ENCODE measurements around the gene NAA16. TPM values are rescaled to one million over a fixed set of nuclear protein-coding genes. Genes with fewer than 3 reads are reported as not detected.

The NAA16 gene
- total RNA-seq, 1 experiment from 2014 or later = 27.2 TPM

GRCh38 chr13:41313659-41314197 is 2.7 kb downstream of the NAA16 start:
- ChIA-PET CTCF (no interaction called here), POLR2A (ENCODE audit: low non-redundant PET) (no interaction called here)
- Histone ChIP-seq H3K4me3 (ENCODE audit: low read depth, low read length, poor library complexity, severe bottlenecking) (no peak overlapping the region), H3K27ac (ENCODE audit: low read depth, low read length, poor library complexity, severe bottlenecking) (no peak overlapping the region), H3K36me3 (ENCODE audit: insufficient read depth, low read length, poor library complexity, severe bottlenecking) (no peaks in the 10 kb centered on the region), H3K9me3 (ENCODE audit: low read depth, low read length, poor library complexity, severe bottlenecking) (no peaks in the 10 kb centered on the region), H3K4me1 (ENCODE audit: insufficient read depth, low read length, poor library complexity, severe bottlenecking) (peaks cover 26% of the 10 kb centered on the region), H3K27me3 (replicated peaks; ENCODE audit: insufficient read depth, low read depth, low read length, poor library complexity) (no peaks in the 10 kb centered on the region)
- intact Hi-C loops (cut with micrococcal nuclease; ENCODE audit: unreplicated experiment) = no loop called here
- BruUV-seq (replicated peaks) = no TSS peak
- no peak for TF ChIP-seq EZH2 (IDR thresholded peaks at IDR 0.05; ENCODE audit: borderline replicate concordance, low read depth, low read length, poor library complexity, severe bottlenecking)
- TF ChIP-seq CTCF (conservative IDR thresholded peaks at IDR 0.05; ENCODE audit: low read depth, low read length) = no peak
- no peak for DNase-seq (ENCODE audit: low spot score)

- H3K4me3 ChIP-seq (ENCODE audit: low read depth, low read length, poor library complexity, severe bottlenecking) = no peak overlapping the region
- no peaks in the 10 kb centered on the region for H3K27me3 ChIP-seq (replicated peaks; ENCODE audit: insufficient read depth, low read depth, low read length, poor library complexity)
- intact Hi-C loops (cut with micrococcal nuclease; ENCODE audit: unreplicated experiment) = no loop called here
- peaks cover 26% of the 10 kb centered on the region for H3K4me1 ChIP-seq (ENCODE audit: insufficient read depth, low read length, poor library complexity, severe bottlenecking)
- no TSS peak for BruUV-seq (replicated peaks)
- CTCF ChIA-PET = interaction anchor here (0.7 kb wide), 1 partner anchor 203 kb away, joined by 6 read pairs; no protein-coding TSS in a partner anchor
- no peak overlapping the region for H3K27ac ChIP-seq (ENCODE audit: low read depth, low read length, poor library complexity, severe bottlenecking)
- POLR2A ChIA-PET (ENCODE audit: low non-redundant PET) = no interaction called here
- TF ChIP-seq EZH2 (IDR thresholded peaks at IDR 0.05; ENCODE audit: borderline replicate concordance, low read depth, low read length, poor library complexity, severe bottlenecking) = no peak
- TF ChIP-seq CTCF (conservative IDR thresholded peaks at IDR 0.05; ENCODE audit: low read depth, low read length) = no peak
- no peaks in the 10 kb centered on the region for H3K9me3 ChIP-seq (ENCODE audit: low read depth, low read length, poor library complexity, severe bottlenecking)
- H3K36me3 ChIP-seq (ENCODE audit: insufficient read depth, low read length, poor library complexity, severe bottlenecking) = no peaks in the 10 kb centered on the region
- DNase-seq (ENCODE audit: low spot score) = no peak
Observed at GRCh38 chr13:41315443-41316047, 4.5 kb downstream of the NAA16 start.

DNA sequence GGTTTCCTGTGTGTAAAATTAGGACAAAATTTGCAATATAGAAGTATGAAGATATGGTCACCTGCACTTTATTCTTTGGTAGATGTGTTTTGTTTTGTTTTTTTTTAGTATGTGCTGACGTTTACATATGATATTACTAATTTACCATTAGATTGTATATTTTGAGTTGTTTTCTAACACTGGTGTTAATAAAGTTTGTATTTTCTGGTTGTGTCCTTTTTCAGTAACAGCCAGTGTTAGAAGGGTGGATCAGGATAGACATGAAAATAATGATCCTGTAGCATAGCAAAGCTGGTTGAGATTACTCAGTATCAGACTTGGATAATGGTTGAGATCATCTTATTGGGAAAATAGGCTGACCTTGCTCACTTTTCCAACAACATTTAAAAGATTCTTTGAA is 6.2 kb downstream of the NAA16 start:
- peaks cover 26% of the 10 kb centered on the region for H3K4me1 ChIP-seq (ENCODE audit: insufficient read depth, low read length, poor library complexity, severe bottlenecking)
- no peaks in the 10 kb centered on the region for H3K9me3 ChIP-seq (ENCODE audit: low read depth, low read length, poor library complexity, severe bottlenecking)
- ChIA-PET POLR2A (ENCODE audit: low non-redundant PET) (no interaction called here), CTCF (no interaction called here)
- no peak for DNase-seq (ENCODE audit: low spot score)
- H3K27ac ChIP-seq (ENCODE audit: low read depth, low read length, poor library complexity, severe bottlenecking) = no peak overlapping the region
- no peaks in the 10 kb centered on the region for H3K36me3 ChIP-seq (ENCODE audit: insufficient read depth, low read length, poor library complexity, severe bottlenecking)
- H3K4me3 ChIP-seq (ENCODE audit: low read depth, low read length, poor library complexity, severe bottlenecking) = no peak overlapping the region
- BruUV-seq (replicated peaks) = no TSS peak
- intact Hi-C loops (cut with micrococcal nuclease; ENCODE audit: unreplicated experiment) = no loop called here
- no peak for TF ChIP-seq EZH2 (IDR thresholded peaks at IDR 0.05; ENCODE audit: borderline replicate concordance, low read depth, low read length, poor library complexity, severe bottlenecking)
- TF ChIP-seq CTCF (conservative IDR thresholded peaks at IDR 0.05; ENCODE audit: low read depth, low read length) = no peak
- H3K27me3 ChIP-seq (replicated peaks; ENCODE audit: insufficient read depth, low read depth, low read length, poor library complexity) = no peaks in the 10 kb centered on the region
